PC-3 (cell line): ENCODE results near the gene CUL3. TPM values are rescaled to one million over a fixed set of nuclear protein-coding genes. Genes with fewer than 3 reads are reported as not detected.

Source experiments
- ATAC-seq: fragments of 200-7000 bp; cut with Tn5 transposase; 2 replicates; pipeline ENCODE4 v1.9.1; 2020; ENCODE audit warnings: mild to moderate bottlenecking, moderate library complexity
- BruUV-seq: library from RNA; stranded (reverse); fragments of 400-500 nt; replicated peaks from 2 replicates; lab custom pipeline; 2021; lab: Mats Ljungman, UMichigan
- CTCF ChIA-PET: fragments of 300-600 bp; sonication (Branson Sonifier 250); formaldehyde crosslinking; loops from one replicate; lab custom pipeline; 2022; ENCODE audit warnings: antibody characterized with exemption; lab: Charles Lee
- POLR2A ChIA-PET: fragments of 300-600 bp; sonication (Branson Sonifier 250); formaldehyde crosslinking; loops from one replicate; lab custom pipeline; 2022; ENCODE audit warnings: antibody characterized with exemption; ENCODE audit not compliant: unreplicated experiment; lab: Charles Lee
- DNase-seq: peaks from one replicate; pipeline ENCODE4 v3.0.0-alpha.2; 2015
- H2AFZ ChIP-seq: fragments of 300-600 bp; sonication (generic); 2 replicates; pipeline ENCODE4 v1.6.0; 2016; ENCODE audit warnings: antibody characterized with exemption, low read length
- H3F3A ChIP-seq: fragments of 300-600 bp; sonication (generic); one replicate; pipeline ENCODE4 v1.6.0; 2017; ENCODE audit warnings: antibody characterized with exemption, low read length, control low read depth, mild to moderate bottlenecking; ENCODE audit not compliant: unreplicated experiment
- H3K27ac ChIP-seq: fragments of 300-600 bp; sonication (generic); 2 replicates; pipeline ENCODE4 v1.5.1; 2016; ENCODE audit warnings: mild to moderate bottlenecking, low read length
- H3K27me3 ChIP-seq: fragments of 300-600 bp; sonication (generic); 2 replicates; pipeline ENCODE4 v1.6.1; 2016; ENCODE audit warnings: low read length, mixed read lengths
- H3K36me3 ChIP-seq: fragments of 300-600 bp; sonication (generic); 2 replicates; pipeline ENCODE4 v1.6.1; 2016; ENCODE audit warnings: low read depth, mixed run types, low read length, mixed read lengths
- H3K4me1 ChIP-seq: fragments of 300-600 bp; sonication (generic); 2 replicates; pipeline ENCODE4 v1.5.1; 2016; ENCODE audit warnings: low read length; ENCODE audit not compliant: insufficient read depth
- H3K4me2 ChIP-seq: fragments of 300-600 bp; sonication (generic); 2 replicates; pipeline ENCODE4 v1.6.0; 2016; ENCODE audit warnings: low read length
- H3K4me3 ChIP-seq: fragments of 300-600 bp; sonication (generic); 2 replicates; pipeline ENCODE4 v1.5.1; 2016; ENCODE audit warnings: mild to moderate bottlenecking, low read length, mixed read lengths
- H3K79me2 ChIP-seq: fragments of 300-600 bp; sonication (generic); 2 replicates; pipeline ENCODE4 v1.6.1; 2017; ENCODE audit warnings: low read length, mixed read lengths
- H3K9ac ChIP-seq: fragments of 300-600 bp; sonication (generic); 2 replicates; pipeline ENCODE4 v1.6.0; 2016; ENCODE audit warnings: mild to moderate bottlenecking, low read length
- H3K9me2 ChIP-seq: fragments of 300-600 bp; sonication (generic); replicated peaks from 2 replicates; pipeline ENCODE4 v1.6.1; 2016; ENCODE audit warnings: mixed run types, low read length, mixed read lengths
- H3K9me3 ChIP-seq: fragments of 300-600 bp; sonication (generic); 2 replicates; pipeline ENCODE4 v1.6.1; 2016; ENCODE audit warnings: low read length, mixed read lengths
- H4K20me1 ChIP-seq: fragments of 300-600 bp; sonication (generic); 2 replicates; pipeline ENCODE4 v1.6.1; 2016; ENCODE audit warnings: low read length, mixed read lengths
- EZH2 ChIP-seq: fragments of 300-600 bp; sonication (generic); IDR thresholded peaks from one replicate; pipeline ENCODE4 v1.6.1; 2017; ENCODE audit warnings: antibody characterized with exemption, mild to moderate bottlenecking, low read length; ENCODE audit not compliant: unreplicated experiment
- EZH2phosphoT487 ChIP-seq: fragments of 300-600 bp; sonication (generic); IDR thresholded peaks from 2 replicates; pipeline ENCODE4 v1.6.1; 2018; ENCODE audit warnings: mild to moderate bottlenecking, antibody characterized with exemption, low read length, borderline replicate concordance
- intact Hi-C: fragments of 100-400 bp; cut with micrococcal nuclease; formaldehyde crosslinking; loops from 2 replicates; pipeline ENCODE4 v1.9.0; 2023
- total RNA-seq: library from RNA; depleted of rRNA; stranded (reverse); fragments of >200 nt; gene quantifications from 2 replicates; pipeline ENCODE4 v1.2.3, GENCODE V29; 2014
- TF ChIP-seq, protein P1 (sequence below): fragments of 300-600 bp; sonication (generic); conservative IDR thresholded peaks from 2 replicates; pipeline ENCODE4 v1.5.1; 2017; ENCODE audit warnings: antibody characterized with exemption, low read depth, mild to moderate bottlenecking, low read length

Gene CUL3
- total RNA-seq, 1 experiment from 2014 or later: 50.4 TPM

GRCh38 chr2:224576088-224576715 lies 9.0 kb downstream of the CUL3 start:
- no peak overlapping the region for H3K9ac ChIP-seq

DNA sequence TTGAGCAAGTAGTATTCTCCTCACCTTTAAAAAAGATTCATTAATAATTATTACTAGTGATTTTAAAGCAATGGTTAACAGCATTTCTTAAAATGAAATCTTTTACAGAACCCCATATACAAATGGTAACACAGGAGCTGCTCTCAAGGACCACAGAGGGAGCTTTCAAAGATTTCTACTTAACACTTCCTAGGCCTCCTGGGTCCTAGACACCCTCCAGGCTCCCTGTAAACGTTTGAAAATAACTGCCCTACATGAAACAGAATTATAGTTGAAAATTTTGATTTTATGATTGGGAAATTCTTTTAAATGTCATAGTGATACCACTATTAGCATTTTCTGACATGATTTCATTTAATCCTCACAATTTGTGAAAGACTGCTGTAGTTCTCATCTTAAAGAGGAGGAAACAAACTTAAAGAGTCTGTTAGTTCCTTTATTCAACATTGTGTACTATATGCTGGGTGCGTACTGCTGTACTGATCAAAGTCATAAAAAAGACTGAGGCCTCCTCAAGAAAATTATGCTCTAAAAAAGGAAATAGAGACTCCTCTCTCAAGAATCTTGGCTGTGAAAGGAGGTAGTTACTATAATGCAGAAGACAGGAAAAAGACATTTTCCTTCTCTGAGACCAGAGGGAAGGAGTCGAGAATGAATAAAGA lies 10.6 kb downstream of the CUL3 start:
- no peak for DNase-seq
- Histone ChIP-seq H3F3A (no peaks in the 10 kb centered on the region), H3K79me2 (peaks cover 100% of the 10 kb centered on the region), H3K9me3 (no peaks in the 10 kb centered on the region), H3K4me1 (peaks cover 6% of the 10 kb centered on the region), H3K27ac (no peak overlapping the region), H3K36me3 (no peaks in the 10 kb centered on the region), H3K4me3 (no peak overlapping the region), H2AFZ (no peak overlapping the region), H3K9ac (no peak overlapping the region), H3K4me2 (no peak overlapping the region), H3K9me2 (no peaks in the 10 kb centered on the region), H4K20me1 (peaks cover 85% of the 10 kb centered on the region), H3K27me3 (no peaks in the 10 kb centered on the region)
- ATAC-seq: no peak
- BruUV-seq: no TSS peak
- intact Hi-C loops: no loop called here
- CTCF ChIA-PET: no interaction called here
- POLR2A ChIA-PET: no interaction called here
- TF ChIP-seq, protein P1, sequence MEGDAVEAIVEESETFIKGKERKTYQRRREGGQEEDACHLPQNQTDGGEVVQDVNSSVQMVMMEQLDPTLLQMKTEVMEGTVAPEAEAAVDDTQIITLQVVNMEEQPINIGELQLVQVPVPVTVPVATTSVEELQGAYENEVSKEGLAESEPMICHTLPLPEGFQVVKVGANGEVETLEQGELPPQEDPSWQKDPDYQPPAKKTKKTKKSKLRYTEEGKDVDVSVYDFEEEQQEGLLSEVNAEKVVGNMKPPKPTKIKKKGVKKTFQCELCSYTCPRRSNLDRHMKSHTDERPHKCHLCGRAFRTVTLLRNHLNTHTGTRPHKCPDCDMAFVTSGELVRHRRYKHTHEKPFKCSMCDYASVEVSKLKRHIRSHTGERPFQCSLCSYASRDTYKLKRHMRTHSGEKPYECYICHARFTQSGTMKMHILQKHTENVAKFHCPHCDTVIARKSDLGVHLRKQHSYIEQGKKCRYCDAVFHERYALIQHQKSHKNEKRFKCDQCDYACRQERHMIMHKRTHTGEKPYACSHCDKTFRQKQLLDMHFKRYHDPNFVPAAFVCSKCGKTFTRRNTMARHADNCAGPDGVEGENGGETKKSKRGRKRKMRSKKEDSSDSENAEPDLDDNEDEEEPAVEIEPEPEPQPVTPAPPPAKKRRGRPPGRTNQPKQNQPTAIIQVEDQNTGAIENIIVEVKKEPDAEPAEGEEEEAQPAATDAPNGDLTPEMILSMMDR: no peak
- TF ChIP-seq EZH2phosphoT487 (no peak), EZH2 (no peak)

More at GRCh38 chr2:224576088-224576715, 9.0 kb downstream of the CUL3 start:
- Histone ChIP-seq H3K4me1 (peaks cover 13% of the 10 kb centered on the region), H3K4me3 (no peak overlapping the region), H3K27ac (no peak overlapping the region), H3K36me3 (no peaks in the 10 kb centered on the region), H3K79me2 (peaks cover 100% of the 10 kb centered on the region), H2AFZ (no peak overlapping the region), H3K9me3 (no peaks in the 10 kb centered on the region), H3K9me2 (no peaks in the 10 kb centered on the region), H4K20me1 (peaks cover 88% of the 10 kb centered on the region), H3F3A (no peaks in the 10 kb centered on the region), H3K27me3 (no peaks in the 10 kb centered on the region), H3K4me2 (no peak overlapping the region)
- TF ChIP-seq EZH2: no peak
- TF ChIP-seq, protein P1: no peak
- TF ChIP-seq EZH2phosphoT487: no peak
- ATAC-seq (no peak), DNase-seq (no peak)
- CTCF ChIA-PET: no interaction called here
- intact Hi-C loops: no loop called here
- POLR2A ChIA-PET: no interaction called here
- no TSS peak for BruUV-seq

- no peak for TF ChIP-seq EZH2phosphoT487
- TF ChIP-seq, protein P1: no peak; the same call in 1 of the 2 replicates
- TF ChIP-seq EZH2: no peak
- POLR2A ChIA-PET: no interaction called here
- H4K20me1 ChIP-seq: peaks cover 83% of the 10 kb centered on the region
- ATAC-seq (no peak; the same call in 1 of the 2 replicates), DNase-seq (no peak)
- H3K4me2 ChIP-seq: no peak overlapping the region
- no peaks in the 10 kb centered on the region for H3K36me3 ChIP-seq
- CTCF ChIA-PET: no interaction called here
- no TSS peak for BruUV-seq
- H3F3A ChIP-seq: no peaks in the 10 kb centered on the region
- no peak overlapping the region for H2AFZ ChIP-seq
- H3K4me1 ChIP-seq: no peaks in the 10 kb centered on the region
- H3K4me3 ChIP-seq: no peak overlapping the region
- no peak overlapping the region for H3K27ac ChIP-seq
- no peaks in the 10 kb centered on the region for H3K27me3 ChIP-seq
- no peaks in the 10 kb centered on the region for H3K9me2 ChIP-seq
- H3K9ac ChIP-seq: no peak overlapping the region
- peaks cover 100% of the 10 kb centered on the region for H3K79me2 ChIP-seq
- intact Hi-C loops: no loop called here
- no peaks in the 10 kb centered on the region for H3K9me3 ChIP-seq
Observed at GRCh38 chr2:224573724-224574123, 11.4 kb downstream of the CUL3 start.
